Coronary artery (tissue), 2 donors: ENCODE results near the gene RDH5.

Experiments used
- DNase-seq: peaks from one replicate; pipeline ENCODE4 v3.0.0-alpha.2; 2017; ENCODE audit warnings: low spot score
- H3K27ac ChIP-seq, 2 donors: fragments of 200-600 bp; sonication (generic); one replicate each; pipeline ENCODE4 v1.5.1; 2016 to 2019
- H3K4me3 ChIP-seq: fragments of 200-600 bp; sonication (generic); 2 replicates; pipeline ENCODE4 v1.5.1; 2016; ENCODE audit warnings: mild to moderate bottlenecking, moderate library complexity
- TF ChIP-seq, protein P1 (sequence below): fragments of 200-600 bp; sonication (generic); IDR thresholded peaks from one replicate; pipeline ENCODE4 v1.5.1; 2019; ENCODE audit warnings: antibody characterized with exemption

The RDH5 gene

GRCh38 chr12:55705782-55706402 is 14.3 kb upstream of the RDH5 start:
- H3K27ac ChIP-seq = peak overlapping the region; percentile 76 to 98
- peak overlapping the region; percentile 88 for H3K4me3 ChIP-seq
- no peak for DNase-seq
- TF ChIP-seq, protein P1, sequence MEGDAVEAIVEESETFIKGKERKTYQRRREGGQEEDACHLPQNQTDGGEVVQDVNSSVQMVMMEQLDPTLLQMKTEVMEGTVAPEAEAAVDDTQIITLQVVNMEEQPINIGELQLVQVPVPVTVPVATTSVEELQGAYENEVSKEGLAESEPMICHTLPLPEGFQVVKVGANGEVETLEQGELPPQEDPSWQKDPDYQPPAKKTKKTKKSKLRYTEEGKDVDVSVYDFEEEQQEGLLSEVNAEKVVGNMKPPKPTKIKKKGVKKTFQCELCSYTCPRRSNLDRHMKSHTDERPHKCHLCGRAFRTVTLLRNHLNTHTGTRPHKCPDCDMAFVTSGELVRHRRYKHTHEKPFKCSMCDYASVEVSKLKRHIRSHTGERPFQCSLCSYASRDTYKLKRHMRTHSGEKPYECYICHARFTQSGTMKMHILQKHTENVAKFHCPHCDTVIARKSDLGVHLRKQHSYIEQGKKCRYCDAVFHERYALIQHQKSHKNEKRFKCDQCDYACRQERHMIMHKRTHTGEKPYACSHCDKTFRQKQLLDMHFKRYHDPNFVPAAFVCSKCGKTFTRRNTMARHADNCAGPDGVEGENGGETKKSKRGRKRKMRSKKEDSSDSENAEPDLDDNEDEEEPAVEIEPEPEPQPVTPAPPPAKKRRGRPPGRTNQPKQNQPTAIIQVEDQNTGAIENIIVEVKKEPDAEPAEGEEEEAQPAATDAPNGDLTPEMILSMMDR = peak; percentile 27

- peak overlapping the region; percentile 88 for H3K4me3 ChIP-seq
- DNase-seq = no peak
- TF ChIP-seq, protein P1 = no peak
- H3K27ac ChIP-seq = peak overlapping the region; percentile 76 to 98
Observed at GRCh38 chr12:55706568-55707218, 13.5 kb upstream of the RDH5 start.

- Histone ChIP-seq H3K27ac (peak overlapping the region; percentile 76 to 98), H3K4me3 (peak overlapping the region; percentile 88)
- no peak for DNase-seq
- TF ChIP-seq, protein P1 = no peak
Observed at GRCh38 chr12:55707219-55707671, 12.9 kb upstream of the RDH5 start.

- H3K4me3 ChIP-seq = peak within 1 kb of the TSS; percentile 88
- DNase-seq = peak; percentile 92
- H3K27ac ChIP-seq = peak within 1 kb of the TSS; percentile 76 to 98
- TF ChIP-seq, protein P1 = no peak
Observed at GRCh38 chr12:55707841-55708694, 12.1 kb upstream of the RDH5 start, which contains the start of gene ITGA7. TSS of gene ITGA7 (minus strand) at chr12:55707904. CDS start at chr12:55707682, 222 bp downstream.

DNA sequence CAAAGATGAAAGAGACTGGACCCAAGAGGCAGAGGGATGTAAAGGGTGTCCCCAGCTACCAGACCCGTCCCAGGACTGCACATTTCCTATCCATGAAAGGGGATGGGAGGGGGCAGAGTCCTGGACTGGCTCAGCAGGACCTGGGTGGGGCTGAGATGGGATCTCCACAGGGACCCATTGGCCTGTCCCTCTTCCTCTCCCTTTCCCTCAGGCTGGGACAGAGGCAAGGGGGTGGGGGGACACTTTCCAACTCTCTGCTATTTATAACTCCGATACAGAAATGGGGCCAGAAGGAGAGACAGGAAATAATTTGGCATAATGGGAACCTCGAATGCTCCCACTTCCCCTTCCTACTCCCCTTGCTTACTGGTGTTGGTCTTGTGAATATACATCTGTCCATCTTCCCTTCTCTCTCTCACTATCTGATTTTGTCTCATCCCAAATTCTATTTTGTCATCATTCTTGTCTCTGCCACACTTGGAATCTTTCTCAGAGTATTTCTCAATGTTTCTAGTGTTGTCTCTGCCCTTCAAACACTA is 11.4 kb upstream of the RDH5 start:
- peak overlapping the region; percentile 76 to 98 for H3K27ac ChIP-seq
- H3K4me3 ChIP-seq = peak overlapping the region; percentile 88
- TF ChIP-seq, protein P1 = no peak
- DNase-seq = no peak

GRCh38 chr12:55711786-55712553 is 8.2 kb upstream of the RDH5 start:
- Histone ChIP-seq H3K4me3 (peak overlapping the region; percentile 52), H3K27ac (peak overlapping the region; percentile 76 to 92)
- DNase-seq = no peak
- TF ChIP-seq, protein P1 = no peak
